Fibroblast of lung (primary cell): Measurements from ENCODE around the gene CDH7.

Experiments used
- EZH2 ChIP-seq: IDR thresholded peaks from 2 replicates; pipeline ENCODE4 v1.5.1; 2012; ENCODE audit warnings: low read length, control low read depth, mild to moderate bottlenecking; ENCODE audit errors: missing control alignments
- TF ChIP-seq, protein P1 (sequence below), 2 donors: IDR thresholded peaks in 1 of 2; conservative IDR thresholded peaks in 1 of 2; 1 replicate in 1 of 2; 2 replicates in 1 of 2; pipeline ENCODE4 v1.5.1; 2011 to 2012; ENCODE audit warnings: low read length in 2 of 2, control low read depth in 1 of 2, inconsistent platforms in 1 of 2, low read depth in 1 of 2, mild to moderate bottlenecking in 1 of 2

DNA sequence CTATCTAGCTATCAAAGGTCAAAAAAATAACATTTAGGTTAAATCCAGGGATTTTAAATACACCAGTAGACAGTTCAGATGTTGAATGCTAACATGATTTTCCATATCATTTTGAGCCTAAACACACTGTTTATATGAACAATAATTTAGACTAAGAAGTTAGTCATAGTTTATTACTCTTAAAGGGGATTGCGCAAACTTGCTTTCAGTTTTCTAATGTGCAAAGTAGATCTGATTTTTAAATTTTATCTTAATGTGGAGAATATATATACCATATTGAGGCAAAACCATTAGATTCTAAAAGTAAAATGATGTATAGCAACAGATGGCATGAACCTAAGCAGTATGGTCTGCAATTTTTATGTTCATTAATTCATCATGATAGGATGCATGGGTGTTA lies 76.6 kb downstream of the CDH7 start:
- TF ChIP-seq, protein P1, sequence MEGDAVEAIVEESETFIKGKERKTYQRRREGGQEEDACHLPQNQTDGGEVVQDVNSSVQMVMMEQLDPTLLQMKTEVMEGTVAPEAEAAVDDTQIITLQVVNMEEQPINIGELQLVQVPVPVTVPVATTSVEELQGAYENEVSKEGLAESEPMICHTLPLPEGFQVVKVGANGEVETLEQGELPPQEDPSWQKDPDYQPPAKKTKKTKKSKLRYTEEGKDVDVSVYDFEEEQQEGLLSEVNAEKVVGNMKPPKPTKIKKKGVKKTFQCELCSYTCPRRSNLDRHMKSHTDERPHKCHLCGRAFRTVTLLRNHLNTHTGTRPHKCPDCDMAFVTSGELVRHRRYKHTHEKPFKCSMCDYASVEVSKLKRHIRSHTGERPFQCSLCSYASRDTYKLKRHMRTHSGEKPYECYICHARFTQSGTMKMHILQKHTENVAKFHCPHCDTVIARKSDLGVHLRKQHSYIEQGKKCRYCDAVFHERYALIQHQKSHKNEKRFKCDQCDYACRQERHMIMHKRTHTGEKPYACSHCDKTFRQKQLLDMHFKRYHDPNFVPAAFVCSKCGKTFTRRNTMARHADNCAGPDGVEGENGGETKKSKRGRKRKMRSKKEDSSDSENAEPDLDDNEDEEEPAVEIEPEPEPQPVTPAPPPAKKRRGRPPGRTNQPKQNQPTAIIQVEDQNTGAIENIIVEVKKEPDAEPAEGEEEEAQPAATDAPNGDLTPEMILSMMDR (conservative IDR thresholded peaks at IDR 0.05 in 1 of 2, IDR thresholded peaks at IDR 0.05 in 1 of 2; ENCODE audit: low read depth in 1 of 2, low read length in 2 of 2) = no peak
- no peak for TF ChIP-seq EZH2
